SH-SY5Y (cell line): ENCODE measurements around the gene SLC44A1.

Source experiments
- GATA2 ChIP-seq: IDR thresholded peaks from 2 replicates; pipeline ENCODE4 v1.6.1; 2011; ENCODE audit warnings: mild to moderate bottlenecking, low read depth, low read length
- GATA3 ChIP-seq: IDR thresholded peaks from 2 replicates; pipeline ENCODE4 v1.6.1; 2011; ENCODE audit warnings: low read depth, mild to moderate bottlenecking, low read length, moderate library complexity

DNA sequence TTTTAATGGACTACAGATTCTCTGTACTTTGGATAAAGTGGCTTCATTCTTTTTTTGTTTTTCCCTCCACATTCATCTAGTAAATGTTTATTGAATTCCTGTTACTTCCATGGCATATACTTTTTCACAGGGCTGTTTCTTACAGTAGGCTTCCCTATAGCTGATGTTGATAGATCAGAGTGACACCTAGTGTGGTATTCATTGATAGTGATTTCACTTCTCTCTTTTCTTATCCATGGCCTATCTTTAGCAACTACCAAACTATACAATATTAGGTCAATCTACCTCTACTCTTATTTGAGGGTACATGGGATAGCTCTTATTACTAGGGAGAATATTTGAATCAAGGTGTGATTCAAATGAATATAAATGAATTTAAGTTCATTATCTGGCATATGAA is 239.2 kb downstream of the SLC44A1 start:
- TF ChIP-seq GATA2, result no peak
- no peak for TF ChIP-seq GATA3
